HS-5 (cell line): Measurements from ENCODE around the gene GALK2.
A peak's percentile ranks its signal among the peaks of the same experiment; 100 is the strongest.

Experiments
- DNase-seq: peaks from one replicate; pipeline ENCODE4 v3.0.0-alpha.2; 2012; ENCODE audit warnings: low read depth

Gene GALK2

DNA sequence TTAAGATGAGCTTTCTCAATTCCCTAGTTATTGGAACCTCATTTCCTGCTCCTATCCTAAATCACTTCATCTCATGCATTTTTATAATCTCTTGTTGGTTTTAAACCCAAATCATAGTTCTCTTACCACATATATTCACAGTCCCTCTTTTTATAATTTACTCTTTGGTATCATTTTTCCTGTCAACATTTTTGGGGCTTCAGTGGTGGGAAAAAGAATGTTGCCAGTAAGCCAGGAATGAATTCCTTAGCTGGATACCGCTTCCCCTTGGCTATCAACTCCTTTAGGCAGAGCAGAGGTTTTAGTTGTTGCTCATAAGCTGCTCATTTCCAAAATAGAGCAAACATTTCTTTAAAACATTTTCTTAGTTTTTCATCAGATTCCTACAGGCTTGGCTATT, 112.3 kb downstream of the GALK2 start:
- no peak for DNase-seq

DNA sequence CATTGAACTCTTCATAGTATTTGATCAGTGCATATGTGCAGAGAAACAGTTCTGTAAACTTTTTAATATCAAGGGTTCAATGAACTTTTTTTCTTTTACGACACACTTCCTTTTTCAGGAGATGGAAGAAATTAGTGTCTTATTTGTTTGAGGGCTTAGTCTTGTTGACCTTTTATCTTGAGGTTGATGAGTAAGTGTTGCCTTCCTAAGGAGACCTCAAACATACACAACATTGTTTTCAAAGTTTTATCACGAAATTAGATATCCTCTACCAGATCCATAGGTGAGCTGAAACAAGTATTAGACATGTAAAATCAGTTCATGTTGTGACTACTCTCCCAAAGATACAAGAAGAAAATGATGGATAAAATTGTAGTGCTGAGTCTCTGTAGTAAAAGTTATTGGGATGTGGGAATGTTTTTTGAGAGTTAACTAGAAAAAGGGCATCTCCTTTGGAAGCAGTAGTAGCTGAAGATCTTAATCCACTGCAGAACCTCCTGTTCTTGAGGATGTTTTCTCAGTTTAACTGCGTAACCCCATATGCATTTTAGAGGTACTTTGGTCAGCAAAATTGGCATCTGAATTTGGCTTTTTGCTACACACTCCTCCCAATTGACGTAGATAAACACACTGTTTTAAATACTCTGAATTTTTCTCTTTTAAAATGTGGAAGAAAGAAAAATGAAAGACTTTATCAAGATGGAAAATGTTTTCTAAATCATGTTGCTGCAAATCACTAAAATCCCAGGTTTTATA, 116.8 kb downstream of the GALK2 start:
- no peak for DNase-seq

DNA sequence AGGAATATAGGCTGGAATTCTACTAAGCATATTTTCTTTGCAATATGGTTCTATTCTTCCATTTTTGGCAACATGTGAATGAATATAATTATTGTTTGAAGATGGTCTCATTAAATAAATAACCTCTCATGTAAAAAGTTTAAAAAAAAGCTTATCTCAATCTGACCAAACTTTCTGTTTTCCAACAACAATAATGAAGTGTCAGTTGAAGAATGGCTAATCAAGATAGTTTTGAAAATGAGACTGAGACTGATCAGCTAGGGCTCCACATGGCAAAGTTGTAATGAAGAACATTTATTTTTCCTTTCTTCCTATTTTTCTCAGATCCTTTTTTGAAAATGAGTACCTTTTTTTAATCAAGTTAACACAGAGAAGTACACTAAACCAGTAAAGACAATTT, 117.4 kb downstream of the GALK2 start:
- DNase-seq = no peak

DNA sequence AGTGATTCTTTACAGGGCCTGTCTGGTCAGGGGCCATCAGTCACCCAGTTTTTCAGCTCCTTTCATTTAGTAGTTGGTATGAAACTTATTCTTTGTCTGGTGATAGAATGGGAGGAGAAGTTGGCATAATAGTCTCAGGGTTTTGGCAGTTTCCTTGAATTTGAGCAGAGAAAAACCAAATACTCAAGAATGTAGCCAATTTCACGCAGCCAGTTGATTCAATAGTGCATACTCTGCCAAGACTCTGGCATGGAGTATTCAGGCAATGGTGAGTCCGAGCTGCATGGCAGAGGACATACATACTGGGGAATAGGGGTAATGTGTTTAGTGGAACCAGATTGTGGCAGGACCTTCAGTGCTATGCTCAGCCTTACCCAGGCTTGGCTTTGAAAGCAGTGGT, 118.3 kb downstream of the GALK2 start:
- DNase-seq = no peak

DNA sequence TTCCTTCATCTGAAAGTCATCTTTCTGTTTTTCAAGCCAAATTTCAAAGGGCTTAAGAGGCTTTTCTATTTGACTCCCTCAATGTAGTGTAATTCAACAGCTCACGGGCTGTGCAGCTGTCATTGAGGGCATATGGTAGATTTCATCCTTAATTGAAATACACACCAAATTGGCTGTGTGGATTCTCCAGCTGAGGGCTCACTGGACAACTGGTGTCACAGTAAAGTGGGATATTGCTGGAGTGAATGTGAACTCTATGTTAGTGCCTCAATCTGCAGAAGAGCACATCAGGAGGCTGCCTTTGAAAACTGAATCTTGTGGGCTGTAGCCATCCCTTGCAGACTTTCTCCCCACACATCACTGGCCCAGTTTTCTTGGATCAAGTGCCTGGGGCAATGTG, 120.1 kb downstream of the GALK2 start:
- DNase-seq = no peak

DNA sequence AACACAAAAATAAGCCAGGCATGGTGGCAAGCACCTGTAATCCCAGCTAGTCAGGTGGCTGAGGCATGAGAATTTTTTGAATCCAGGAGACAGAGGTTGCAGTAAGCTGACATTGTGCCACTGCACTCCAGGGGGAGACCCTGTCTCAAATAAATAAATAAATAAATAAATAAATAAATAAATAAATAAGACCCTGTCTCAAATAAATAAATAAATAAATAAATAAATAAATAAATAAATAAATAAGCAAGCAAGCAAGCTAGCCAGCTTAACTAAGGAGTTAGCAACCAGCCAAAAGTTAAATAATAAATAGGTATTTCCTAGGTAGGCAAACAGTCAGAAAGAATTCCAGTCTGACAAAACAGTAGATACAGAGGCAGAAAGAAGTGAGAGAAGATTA, 123.9 kb downstream of the GALK2 start:
- DNase-seq = no peak

DNA sequence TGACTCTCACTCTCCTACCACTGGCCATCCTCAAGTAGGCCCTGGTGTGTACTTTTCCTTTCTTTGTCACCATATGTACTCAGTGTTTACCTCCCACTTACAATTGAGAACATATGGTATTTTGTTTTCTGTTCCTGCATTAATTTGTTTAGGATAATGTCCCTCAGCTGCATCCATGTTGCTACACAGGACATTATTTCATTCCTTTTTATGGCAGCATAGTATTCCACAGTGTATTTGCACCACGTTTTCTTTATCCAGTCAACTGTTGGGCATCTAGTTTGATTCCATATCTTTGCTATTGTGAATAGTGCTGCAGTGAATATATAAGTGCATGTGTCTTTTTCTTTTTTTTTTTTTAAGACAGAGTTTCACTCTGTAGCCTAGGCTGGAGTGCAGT, 126.2 kb downstream of the GALK2 start:
- DNase-seq = no peak

DNA sequence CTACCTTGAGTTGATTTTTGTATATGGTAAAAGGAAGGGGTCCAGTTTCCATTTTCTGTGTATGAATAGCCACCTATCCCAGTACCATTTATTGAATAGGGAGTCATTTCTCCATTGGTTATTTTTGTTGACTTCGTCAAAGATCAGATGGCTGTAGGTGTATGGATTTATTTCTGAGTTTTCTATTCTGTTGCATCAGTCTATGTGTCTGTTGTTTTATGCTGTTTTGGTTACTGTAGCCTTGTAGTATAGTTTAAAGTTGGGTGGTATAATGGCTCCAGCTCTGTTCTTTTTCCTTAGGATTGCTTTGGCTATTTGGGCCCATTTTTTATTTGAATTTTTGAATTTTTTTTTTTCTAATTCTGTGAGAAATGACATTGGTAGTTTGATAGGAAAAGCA, 127.5 kb downstream of the GALK2 start:
- DNase-seq = no peak

DNA sequence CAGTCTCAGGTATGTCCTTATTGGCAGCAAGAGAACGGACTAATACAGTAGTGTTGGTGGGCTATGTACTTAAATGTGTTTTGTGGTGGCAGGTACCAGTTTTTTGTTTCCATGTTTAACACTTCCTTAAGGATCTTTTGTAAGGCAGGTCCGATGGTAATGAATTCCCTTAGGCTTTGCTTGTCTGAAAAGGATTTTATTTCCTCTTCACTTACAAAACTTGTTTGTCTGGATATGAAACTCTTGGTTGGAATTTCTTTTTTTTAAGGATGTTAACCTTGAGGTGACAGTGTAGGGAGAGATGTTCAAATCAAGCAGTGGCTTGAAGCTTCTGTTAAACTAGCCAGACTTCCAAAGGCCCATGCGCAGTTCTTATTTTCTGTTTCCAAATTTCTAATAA, 130.8 kb downstream of the GALK2 start:
- DNase-seq = no peak

DNA sequence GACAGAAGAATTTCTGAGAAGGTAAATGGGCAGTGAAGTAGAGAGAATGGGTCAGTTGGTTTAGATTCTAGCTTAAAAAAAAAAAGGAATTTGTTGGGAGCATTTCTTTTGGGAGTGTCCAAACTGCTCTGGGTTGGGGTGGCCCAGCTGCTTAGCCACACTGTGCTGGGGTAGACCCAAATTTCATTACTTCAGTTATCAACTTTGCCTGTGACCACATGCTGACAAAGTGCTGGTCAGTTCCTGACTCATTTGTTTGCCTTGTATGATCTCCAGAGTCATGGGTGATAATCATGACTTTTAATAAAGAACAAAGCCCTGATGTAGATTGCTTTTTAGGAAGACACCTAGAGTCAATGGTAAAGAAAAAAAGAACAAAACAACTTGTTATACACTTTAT, 131.5 kb downstream of the GALK2 start:
- no peak for DNase-seq

DNA sequence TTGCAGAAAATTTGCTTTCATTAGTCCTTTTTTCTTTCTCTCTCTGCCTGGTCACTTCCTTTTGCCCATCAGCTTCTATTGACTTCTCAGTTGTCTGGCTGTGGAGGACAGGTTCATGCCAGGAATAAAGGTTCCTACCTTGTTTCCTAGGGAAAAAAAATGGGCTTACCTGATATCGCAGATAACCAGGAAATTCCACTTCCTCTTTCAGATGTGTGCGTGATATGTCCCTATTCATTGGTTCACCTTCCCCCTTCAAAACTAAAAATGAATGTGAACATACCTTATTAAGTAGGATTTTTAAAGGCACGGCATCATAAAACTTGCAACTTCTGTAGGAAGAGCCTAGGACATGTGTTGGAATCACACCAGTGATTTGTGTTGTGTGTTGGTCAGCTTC, 133.0 kb downstream of the GALK2 start:
- DNase-seq = no peak

DNA sequence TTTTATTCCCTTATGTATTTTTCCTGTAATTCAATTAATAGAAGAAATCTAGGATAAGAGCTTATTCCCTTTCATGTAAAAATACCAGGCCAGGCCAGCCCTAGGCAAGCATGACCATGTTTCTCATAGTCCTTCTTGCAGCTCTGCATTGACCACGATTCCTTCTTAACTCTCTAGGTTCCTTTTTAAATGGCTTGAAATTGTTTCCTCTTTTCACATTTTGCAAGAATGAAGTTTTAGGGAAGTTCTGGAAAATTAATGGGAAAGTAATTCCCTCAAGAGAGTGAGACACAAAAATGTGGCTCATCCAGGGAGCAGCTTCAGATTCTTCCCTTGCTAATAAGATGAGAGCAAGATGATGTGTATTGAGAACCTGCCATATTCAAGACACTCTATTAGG, 136.5 kb downstream of the GALK2 start:
- DNase-seq = no peak

DNA sequence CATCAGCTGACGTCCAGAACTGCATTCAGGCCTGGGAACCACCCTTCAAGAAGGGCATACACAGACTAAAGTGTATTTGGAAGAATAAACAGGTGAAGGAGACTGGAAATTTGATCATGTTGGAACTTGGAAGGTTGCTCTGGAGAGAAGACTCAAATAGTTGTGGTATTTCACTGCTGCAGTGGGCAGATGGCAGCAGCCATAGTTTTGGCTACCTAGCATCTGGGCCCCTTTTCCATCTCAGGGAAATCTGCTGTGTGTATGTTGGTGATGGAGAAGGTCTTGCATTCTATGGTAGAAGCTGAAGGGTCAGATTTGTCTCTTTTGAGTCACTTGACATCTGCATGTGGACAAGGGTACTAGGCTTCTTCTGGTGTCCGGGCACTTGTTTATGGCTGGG, 138.6 kb downstream of the GALK2 start:
- no peak for DNase-seq

DNA sequence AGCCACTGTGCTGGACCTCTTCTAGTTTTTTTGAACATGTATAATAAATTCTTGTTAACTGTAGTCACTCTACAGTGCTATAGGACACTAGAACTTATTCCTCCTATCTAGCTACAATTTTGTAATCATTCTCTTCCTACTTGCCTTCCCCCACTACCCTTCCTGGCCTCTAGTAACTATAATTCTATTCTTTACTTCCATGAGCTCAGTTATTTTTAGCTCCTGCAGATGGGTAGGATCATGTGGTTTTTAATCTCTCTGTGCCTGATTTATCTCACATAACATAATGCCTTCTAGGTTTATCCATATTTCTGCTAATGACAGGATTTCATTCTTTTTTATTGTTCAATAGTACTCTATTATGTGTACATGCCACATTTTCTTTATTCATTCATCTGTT, 139.8 kb downstream of the GALK2 start:
- DNase-seq = no peak

DNA sequence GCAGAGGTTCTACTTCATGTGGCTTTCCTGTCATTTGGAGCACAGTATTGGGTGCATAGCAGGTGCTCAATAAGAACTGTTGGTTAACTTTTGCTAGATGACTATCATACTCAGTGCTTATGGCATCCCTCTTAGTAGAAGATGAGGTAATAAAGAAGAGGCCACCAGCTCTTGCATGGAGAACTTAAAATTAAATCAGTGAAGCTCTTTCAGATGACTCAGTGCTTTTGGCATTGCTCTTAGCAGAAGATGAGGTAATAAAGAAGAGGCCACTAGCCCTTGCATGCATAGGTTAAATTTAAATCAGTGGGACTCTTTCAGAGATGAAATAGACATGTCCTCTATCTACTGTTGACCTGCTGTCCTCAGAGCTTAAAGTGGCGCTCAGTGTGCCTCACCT, 143.6 kb downstream of the GALK2 start:
- DNase-seq = peak; percentile 61

DNA sequence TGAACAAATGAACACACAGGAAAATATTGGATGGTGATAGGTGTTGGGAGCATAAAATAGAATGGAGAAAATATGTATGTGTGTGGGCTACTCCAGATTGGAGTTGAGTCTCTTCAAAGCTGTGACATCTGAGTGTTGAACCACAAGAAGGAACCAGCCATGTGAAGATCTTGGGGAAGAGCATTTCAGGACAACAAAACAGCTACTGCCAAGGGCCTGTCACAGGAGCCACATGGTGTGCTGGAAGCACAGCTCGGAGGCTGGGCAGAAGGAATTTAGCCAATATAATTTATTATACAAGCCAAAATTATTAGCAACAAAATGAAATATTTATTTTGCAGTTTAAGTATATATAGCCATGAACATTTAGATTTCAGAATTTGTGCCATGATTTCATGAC, 144.7 kb downstream of the GALK2 start:
- DNase-seq = no peak

DNA sequence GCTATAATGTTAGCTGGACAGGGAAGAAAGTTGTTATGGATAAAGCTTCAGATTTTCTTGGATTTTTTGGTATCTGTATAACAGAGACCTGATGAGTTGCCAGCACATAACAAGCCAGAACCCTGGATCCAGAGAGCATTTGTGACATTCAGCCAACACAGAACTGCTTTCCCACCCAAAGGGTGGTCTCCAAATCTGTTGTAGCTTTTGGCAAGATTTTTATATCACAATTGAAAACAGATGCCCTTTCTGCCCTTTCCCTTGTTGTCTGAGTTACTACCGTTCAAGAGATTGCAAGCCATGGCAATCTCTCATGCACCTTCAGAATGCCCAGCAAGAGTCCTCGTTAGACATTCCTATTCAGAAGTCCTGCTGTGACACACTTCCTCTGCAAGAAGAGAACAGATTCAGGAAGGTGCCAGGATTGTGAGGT, 145.4 kb downstream of the GALK2 start:
- DNase-seq = no peak

DNA sequence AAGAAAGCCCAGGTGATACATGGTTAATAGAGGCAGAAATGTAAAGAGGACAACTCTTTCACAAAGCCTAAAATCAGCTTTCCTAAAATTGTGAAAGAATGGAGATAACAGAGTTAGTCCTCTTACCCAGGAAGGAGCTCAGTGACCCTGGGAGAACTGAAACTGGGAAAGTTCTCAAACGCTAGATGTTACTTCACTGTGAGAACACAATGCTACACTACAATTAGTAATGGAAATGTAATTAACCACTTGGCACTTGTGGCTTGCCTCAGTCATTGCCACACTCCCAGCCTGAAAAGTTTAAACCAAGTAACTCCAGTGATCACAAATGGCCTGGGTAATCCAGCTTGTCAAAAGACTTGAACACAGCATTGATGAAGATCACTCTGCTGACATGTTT, 150.3 kb downstream of the GALK2 start:
- no peak for DNase-seq

DNA sequence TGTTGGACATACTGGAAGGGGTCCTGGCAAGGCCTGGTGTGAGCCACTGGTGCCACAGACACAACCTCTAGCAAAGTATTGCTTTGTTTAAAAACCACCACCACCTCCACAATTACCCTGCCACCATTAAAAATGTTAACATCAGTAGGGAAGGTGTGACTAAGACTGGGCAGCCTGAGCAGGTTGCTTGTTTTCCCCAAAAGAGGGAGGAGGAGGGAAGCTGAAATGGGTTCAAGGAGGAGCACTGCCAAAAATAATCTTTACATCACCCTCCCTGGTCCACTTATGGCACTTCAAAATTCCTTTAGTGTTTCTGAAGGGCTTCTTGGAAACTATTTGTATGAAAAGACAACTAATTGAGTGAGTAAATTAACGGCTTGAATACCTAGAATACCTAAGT, 153.2 kb downstream of the GALK2 start:
- DNase-seq = no peak

DNA sequence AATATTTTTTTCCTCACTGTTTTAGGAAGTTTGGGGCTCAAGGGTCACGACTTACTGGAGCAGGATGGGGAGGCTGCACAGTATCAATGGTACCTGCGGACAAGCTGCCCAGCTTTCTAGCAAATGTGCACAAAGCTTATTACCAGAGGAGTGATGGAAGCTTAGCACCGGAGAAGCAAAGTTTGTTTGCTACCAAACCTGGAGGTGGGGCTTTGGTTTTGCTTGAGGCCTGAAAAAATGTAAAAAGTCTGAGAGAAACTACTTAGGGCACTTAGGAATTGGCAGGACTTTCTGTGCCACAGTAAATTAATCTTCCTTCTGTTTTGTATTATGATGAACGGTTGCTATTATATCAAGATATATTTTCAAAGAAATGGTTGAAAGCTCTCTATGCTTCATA, 157.9 kb downstream of the GALK2 start:
- DNase-seq = no peak

DNA sequence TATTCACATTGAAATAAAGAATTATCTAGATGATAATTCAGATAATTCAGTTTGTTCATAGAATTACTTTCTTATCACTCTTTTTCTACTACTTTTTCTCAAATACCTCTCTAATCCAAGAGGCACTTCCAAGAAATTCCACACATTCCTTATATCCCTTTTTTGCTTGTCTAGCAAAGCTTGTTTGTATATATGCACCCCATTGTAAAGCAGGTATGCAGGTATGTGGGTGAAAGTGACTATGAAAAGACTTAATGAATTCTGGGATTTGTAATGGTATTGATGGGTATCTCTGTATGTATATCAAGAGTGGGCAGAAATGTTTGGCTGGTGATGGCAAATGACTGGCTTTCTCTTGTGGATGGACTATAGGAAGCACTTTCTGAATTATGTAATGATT, 158.9 kb downstream of the GALK2 start:
- no peak for DNase-seq

DNA sequence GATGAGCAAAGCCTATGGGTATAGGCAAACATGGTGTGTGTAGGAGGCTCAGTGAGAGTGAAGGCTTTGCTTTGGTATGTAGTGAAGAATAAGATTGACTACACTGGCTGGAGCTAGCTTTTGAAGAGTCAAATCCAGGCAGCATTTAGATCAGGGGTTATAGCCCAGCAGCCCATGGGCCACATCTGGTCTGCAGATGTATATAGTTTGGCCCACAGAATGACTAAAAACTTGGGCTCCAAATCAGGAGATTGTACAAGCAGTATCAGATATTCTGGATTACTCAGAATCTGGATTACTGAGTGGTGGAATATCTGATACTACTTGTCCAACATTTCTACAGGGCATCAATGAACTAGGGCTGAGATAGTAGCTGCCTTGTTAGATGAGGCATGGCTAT, 160.1 kb downstream of the GALK2 start:
- DNase-seq = no peak

DNA sequence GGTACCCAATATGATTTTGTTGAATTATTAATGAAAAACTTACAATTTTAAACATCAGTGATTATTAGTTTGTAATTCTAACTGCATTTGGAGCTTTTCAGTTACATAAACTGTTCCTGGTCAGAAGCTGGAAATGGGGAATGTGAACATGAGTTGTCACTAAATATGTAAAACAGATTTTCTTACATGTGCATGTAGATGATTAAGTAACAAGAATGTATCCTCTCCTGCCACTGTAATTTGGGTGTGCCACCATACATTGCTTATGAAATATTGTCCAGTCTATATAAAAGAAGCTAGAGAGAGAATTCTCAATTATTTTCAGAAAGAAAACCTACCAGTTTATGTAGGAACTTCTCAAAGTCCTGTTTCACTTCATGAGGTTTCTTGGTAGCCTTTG, 161.4 kb downstream of the GALK2 start:
- DNase-seq = no peak

DNA sequence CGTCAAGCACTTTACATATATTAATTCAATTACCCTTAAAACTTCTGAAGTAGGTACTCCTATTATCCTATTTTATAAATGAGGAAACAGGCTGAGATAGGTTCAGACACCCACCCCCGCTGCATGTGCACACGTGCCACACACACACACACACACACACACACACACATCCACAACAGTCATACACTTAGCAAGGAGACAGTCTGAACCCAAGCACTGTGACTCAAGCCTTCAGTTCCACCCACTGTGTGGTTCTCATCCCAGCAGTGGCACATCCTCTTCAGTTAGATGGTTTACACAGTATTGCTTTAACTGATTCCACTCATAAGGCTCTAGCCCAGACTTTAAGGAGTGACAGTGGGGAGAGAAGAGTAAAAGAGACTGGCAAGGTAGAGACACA, 161.9 kb downstream of the GALK2 start:
- DNase-seq = no peak

DNA sequence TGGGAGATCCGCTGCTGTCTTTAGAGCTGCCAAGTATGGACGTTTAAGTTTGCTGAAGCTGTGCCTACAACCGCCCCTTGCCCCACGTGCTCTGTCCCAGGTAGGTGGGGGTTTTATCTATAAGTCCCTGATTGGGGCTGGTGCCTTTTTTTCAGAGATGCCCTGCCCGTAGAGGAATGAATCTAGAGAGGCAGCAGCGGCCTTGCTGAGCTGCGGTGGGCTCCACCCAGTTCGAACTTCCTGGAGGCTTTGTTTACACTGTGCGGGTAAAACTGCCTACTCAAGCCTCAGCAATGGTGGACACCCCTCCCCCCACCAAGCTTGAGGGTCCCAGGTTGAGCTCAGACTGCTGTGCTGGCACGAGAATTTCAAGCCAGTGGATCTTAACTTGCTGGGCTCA, 169.6 kb downstream of the GALK2 start:
- no peak for DNase-seq
